Prostate gland (tissue), 2 donors: ENCODE measurements around the gene MYH15. TPM values are rescaled to one million over a fixed set of nuclear protein-coding genes. Genes with fewer than 3 reads are reported as not detected.

Source experiments
- DNase-seq: peaks from one replicate; pipeline ENCODE4 v3.0.0-alpha.2; 2019; ENCODE audit warnings: low spot score
- H3K27ac ChIP-seq, 2 donors: fragments of 200-600 bp; sonication (generic); 2 replicates each; pipeline ENCODE4 v1.5.1; 2017 to 2019
- H3K27me3 ChIP-seq: fragments of 200-600 bp; sonication (generic); replicated peaks from 2 replicates; pipeline ENCODE4 v1.5.1; 2019; ENCODE audit not compliant: insufficient read depth
- H3K36me3 ChIP-seq, 2 donors: fragments of 200-600 bp; sonication (generic); 1 replicate in 1 of 2; 2 replicates in 1 of 2; pipeline versions ENCODE4 v1.5.1 to v1.8.1; 2017 to 2019
- H3K4me1 ChIP-seq: fragments of 200-600 bp; sonication (generic); replicated peaks from 2 replicates; pipeline ENCODE4 v1.5.1; 2019
- H3K4me3 ChIP-seq, 2 donors: fragments of 200-600 bp; sonication (generic); 2 replicates each; pipeline ENCODE4 v1.5.1; 2017 to 2019
- H3K9me3 ChIP-seq: fragments of 200-600 bp; sonication (generic); 2 replicates; pipeline ENCODE4 v1.5.1; 2017
- CTCF ChIP-seq, 4 experiments: fragments of 200-600 bp in 2 of 4; fragments of 450-650 bp in 2 of 4; sonication (generic) in 2 of 4; IDR thresholded peaks; 1 replicate in 3 of 4; 2 replicates in 1 of 4; pipeline ENCODE4 v1.5.1; 2016 to 2019; ENCODE audit warnings: antibody characterized with exemption in 4 of 4, mild to moderate bottlenecking in 2 of 4, moderate library complexity in 2 of 4
- POLR2A ChIP-seq: fragments of 450-650 bp; IDR thresholded peaks from one replicate; pipeline ENCODE4 v1.6.1; 2016; ENCODE audit warnings: antibody characterized with exemption, mild to moderate bottlenecking
- POLR2AphosphoS5 ChIP-seq: sonication (generic); formaldehyde crosslinking; IDR thresholded peaks from one replicate; pipeline ENCODE4 v1.6.1; 2017; ENCODE audit warnings: antibody characterized with exemption
- WGBS: methylation state at CpG from one replicate; pipeline ENCODE4 v1.1.5; 2018; 5-methylcytosine and 5-hydroxymethylcytosine counted together
- intact Hi-C: fragments of 100-400 bp; cut with DNase I; formaldehyde crosslinking; loops from one replicate; pipeline ENCODE4 v1.14.2; 2022
- total RNA-seq, 2 donors: library from RNA; depleted of rRNA; stranded (reverse); fragments of >200 nt; gene quantifications; one replicate each; pipeline ENCODE4 v1.1.0, GENCODE V29; 2016

Gene MYH15
- total RNA-seq, 2 donors from 2014 or later, result 0.68 TPM

- intact Hi-C loops, result no loop called here
- DNase-seq, result no peak
- no peaks in the 10 kb centered on the region for H3K4me1 ChIP-seq
- H3K27me3 ChIP-seq, result no peaks in the 10 kb centered on the region
- H3K36me3 ChIP-seq, result no peaks in the 10 kb centered on the region
- TF ChIP-seq POLR2A, result no peak
- TF ChIP-seq CTCF (IDR thresholded peaks at IDR 0.05), result no peak
- TF ChIP-seq POLR2AphosphoS5, result no peak
- no peak overlapping the region for H3K27ac ChIP-seq
- no peak overlapping the region for H3K4me3 ChIP-seq
- H3K9me3 ChIP-seq, result no peaks in the 10 kb centered on the region
Measured at GRCh38 chr3:108507902-108508301, 2.5 kb downstream of the MYH15 start.

- no peak for TF ChIP-seq POLR2AphosphoS5
- TF ChIP-seq POLR2A, result no peak
- no peak for TF ChIP-seq CTCF (IDR thresholded peaks at IDR 0.05)
- Histone ChIP-seq H3K36me3 (no peaks in the 10 kb centered on the region), H3K4me1 (no peaks in the 10 kb centered on the region), H3K4me3 (no peak overlapping the region), H3K27me3 (no peaks in the 10 kb centered on the region), H3K9me3 (no peaks in the 10 kb centered on the region), H3K27ac (no peak overlapping the region)
- WGBS, result 91% methylated on average over 1 of the region's 1 CpG
- no peak for DNase-seq
- intact Hi-C loops, result no loop called here
Measured at GRCh38 chr3:108505811-108506210, 4.6 kb downstream of the MYH15 start.

DNA sequence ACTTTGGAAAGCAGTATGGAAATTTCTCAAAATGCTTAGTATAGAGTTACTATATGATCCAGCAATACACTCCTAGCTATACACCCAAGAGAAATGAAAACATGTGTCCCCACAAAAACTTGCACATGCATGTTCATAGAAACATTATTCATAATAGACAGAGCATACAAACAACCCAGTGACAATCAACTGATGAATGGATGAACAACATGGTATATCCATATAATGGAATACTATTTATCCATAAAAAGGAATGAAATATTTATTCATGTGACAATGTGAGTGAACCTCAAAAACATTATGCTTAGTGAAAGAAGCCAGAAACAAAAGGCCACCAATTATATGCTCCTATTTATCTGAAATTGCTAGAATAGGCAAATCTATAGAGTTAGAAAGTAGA lies 6.7 kb downstream of the MYH15 start:
- DNase-seq, result no peak
- no peaks in the 10 kb centered on the region for H3K36me3 ChIP-seq
- no peak overlapping the region for H3K4me3 ChIP-seq
- no peaks in the 10 kb centered on the region for H3K27me3 ChIP-seq
- no peaks in the 10 kb centered on the region for H3K4me1 ChIP-seq
- no peaks in the 10 kb centered on the region for H3K9me3 ChIP-seq
- TF ChIP-seq CTCF (IDR thresholded peaks at IDR 0.05), result no peak
- no peak for TF ChIP-seq POLR2AphosphoS5
- TF ChIP-seq POLR2A, result no peak
- intact Hi-C loops, result no loop called here
- no peak overlapping the region for H3K27ac ChIP-seq

DNA sequence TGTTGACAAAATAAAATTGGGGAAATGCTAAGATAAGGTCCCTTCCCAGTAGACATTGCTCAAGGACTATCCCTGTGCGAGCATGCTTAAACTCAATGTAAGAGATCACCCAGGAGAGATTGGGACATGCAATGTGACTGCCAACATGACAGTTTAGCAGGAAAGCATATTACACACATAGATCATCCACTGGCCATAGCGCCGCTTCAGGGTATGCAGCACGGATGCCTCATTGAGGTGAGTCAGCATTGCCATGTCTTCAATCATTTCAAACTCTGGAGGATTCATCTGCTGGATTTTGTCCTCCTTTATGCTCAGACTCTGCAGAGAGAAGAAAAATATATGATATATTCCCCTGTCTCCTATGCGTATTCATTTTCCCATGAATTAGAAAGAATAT lies 8.9 kb downstream of the MYH15 start:
- WGBS, result 97% methylated on average over 5 of the region's 5 CpGs
- TF ChIP-seq POLR2AphosphoS5, result no peak
- no peak for TF ChIP-seq POLR2A
- TF ChIP-seq CTCF (IDR thresholded peaks at IDR 0.05), result no peak
- intact Hi-C loops, result no loop called here
- no peaks in the 10 kb centered on the region for H3K9me3 ChIP-seq
- no peak overlapping the region for H3K4me3 ChIP-seq
- H3K36me3 ChIP-seq, result no peaks in the 10 kb centered on the region
- H3K4me1 ChIP-seq, result no peaks in the 10 kb centered on the region
- no peak overlapping the region for H3K27ac ChIP-seq
- no peak for DNase-seq
- no peaks in the 10 kb centered on the region for H3K27me3 ChIP-seq

DNA sequence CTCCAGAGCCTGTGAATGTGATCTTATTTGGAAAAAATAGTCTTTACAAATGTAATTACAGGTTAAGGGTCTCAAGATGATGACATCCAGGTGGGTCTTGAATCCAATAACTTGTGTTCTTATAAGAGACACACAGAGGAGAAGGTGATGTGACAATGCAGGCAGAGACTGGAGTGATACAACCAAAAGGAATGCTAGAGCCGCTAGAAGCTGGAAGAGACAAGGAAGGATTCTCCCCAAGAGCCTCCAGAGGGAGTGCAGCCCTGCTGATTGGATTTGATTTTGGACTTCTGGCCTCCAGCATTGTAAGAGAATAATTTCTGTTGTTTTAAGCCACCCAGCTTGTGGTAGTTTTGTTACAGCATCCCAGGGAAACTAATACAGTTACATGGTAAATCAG lies 9.7 kb downstream of the MYH15 start:
- DNase-seq, result no peak
- no peaks in the 10 kb centered on the region for H3K27me3 ChIP-seq
- no peaks in the 10 kb centered on the region for H3K4me1 ChIP-seq
- no peaks in the 10 kb centered on the region for H3K9me3 ChIP-seq
- no peaks in the 10 kb centered on the region for H3K36me3 ChIP-seq
- TF ChIP-seq POLR2AphosphoS5, result no peak
- no peak for TF ChIP-seq CTCF (IDR thresholded peaks at IDR 0.05)
- no peak for TF ChIP-seq POLR2A
- no peak overlapping the region for H3K27ac ChIP-seq
- intact Hi-C loops, result no loop called here
- 100% methylated on average over 1 of the region's 1 CpG for WGBS
- no peak overlapping the region for H3K4me3 ChIP-seq
